A549 treated with CORT108297 at 1 μM for 4 hours (cell line): Measurements from ENCODE around the gene INSIG2. TPM values are rescaled to one million over a fixed set of nuclear protein-coding genes. Genes with fewer than 3 reads are reported as not detected.

Experiments used
- total RNA-seq: library from RNA; stranded (reverse); fragments of 200-300 nt; extraction: Qiagen RNA extraction; gene quantifications from 5 replicates; pipeline ENCODE4 v1.2.3, GENCODE V29; 2022

The INSIG2 gene
- 11.2 to 13.0 TPM (median 12.2 TPM) in 5 replicates for total RNA-seq

GRCh38 chr2:118088051-118089024, at the start of gene INSIG2:
INSIG2 (plus strand) TSS chr2:118088471; CDS start chr2:118096557, 8,086 bp downstream.

Other genes with a start within 250 kb of the INSIG2 start
- 12.3 to 14.6 TPM (median 14.1 TPM) in 5 replicates for gene CCDC93, start 74.4 kb upstream of the INSIG2 start, total RNA-seq